Right lobe of liver (tissue), 4 donors: ENCODE measurements around the gene CACHD1.

Source experiments
- POLR2A ChIP-seq: fragments of 450-650 bp; IDR thresholded peaks from one replicate; pipeline ENCODE4 v1.6.1; 2017; ENCODE audit warnings: antibody characterized with exemption, mild to moderate bottlenecking
- TF ChIP-seq, protein P1 (sequence below), 4 donors: fragments of 200-600 bp in 3 of 4; fragments of 450-650 bp in 1 of 4; IDR thresholded peaks; one replicate each; pipeline versions ENCODE4 v1.5.1 to v1.8.0; 2016 to 2022; ENCODE audit warnings: antibody characterized with exemption in 4 of 4, mild to moderate bottlenecking in 2 of 4
- donor health status: DM: no; HTN: no; CAD: no.
- donor health status: DM: no; HTN: no; CAD: no.
- donor health status: DM: no; HTN: yes; CAD: no.

DNA sequence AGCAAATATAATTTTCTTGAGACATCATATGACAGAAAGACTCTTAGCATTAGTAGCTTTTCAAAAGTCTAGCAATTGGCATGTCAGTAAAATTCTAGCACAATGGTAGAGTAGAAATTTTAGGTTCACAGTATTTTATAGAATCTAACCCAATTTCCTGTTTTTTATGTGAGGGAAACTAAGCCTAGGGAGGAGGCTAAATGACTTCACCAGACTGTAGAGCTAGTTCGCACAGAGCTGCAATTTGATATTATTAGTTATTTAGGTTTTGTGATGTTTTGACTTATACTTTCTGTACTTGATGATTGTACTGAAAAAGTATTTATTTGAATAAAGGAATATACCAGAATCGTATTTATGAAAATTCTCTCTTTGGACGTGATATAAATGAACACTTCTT lies 68.5 kb downstream of the CACHD1 start:
- TF ChIP-seq, protein P1, sequence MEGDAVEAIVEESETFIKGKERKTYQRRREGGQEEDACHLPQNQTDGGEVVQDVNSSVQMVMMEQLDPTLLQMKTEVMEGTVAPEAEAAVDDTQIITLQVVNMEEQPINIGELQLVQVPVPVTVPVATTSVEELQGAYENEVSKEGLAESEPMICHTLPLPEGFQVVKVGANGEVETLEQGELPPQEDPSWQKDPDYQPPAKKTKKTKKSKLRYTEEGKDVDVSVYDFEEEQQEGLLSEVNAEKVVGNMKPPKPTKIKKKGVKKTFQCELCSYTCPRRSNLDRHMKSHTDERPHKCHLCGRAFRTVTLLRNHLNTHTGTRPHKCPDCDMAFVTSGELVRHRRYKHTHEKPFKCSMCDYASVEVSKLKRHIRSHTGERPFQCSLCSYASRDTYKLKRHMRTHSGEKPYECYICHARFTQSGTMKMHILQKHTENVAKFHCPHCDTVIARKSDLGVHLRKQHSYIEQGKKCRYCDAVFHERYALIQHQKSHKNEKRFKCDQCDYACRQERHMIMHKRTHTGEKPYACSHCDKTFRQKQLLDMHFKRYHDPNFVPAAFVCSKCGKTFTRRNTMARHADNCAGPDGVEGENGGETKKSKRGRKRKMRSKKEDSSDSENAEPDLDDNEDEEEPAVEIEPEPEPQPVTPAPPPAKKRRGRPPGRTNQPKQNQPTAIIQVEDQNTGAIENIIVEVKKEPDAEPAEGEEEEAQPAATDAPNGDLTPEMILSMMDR (IDR thresholded peaks at IDR 0.05): no peak
- TF ChIP-seq POLR2A: no peak
